Keratinocyte (primary cell): ENCODE results near the gene C22orf39. TPM values are rescaled to one million over a fixed set of nuclear protein-coding genes. Genes with fewer than 3 reads are reported as not detected.

Source experiments
- DNase-seq: peaks from one replicate; pipeline ENCODE4 v3.0.0-alpha.2; 2011; ENCODE audit warnings: low read depth, missing footprints, low spot score
- FAIRE-seq: peaks from 2 replicates; lab custom pipeline; 2011; peaks lifted over from hg19 to GRCh38; lab: Jason Lieb, UNC
- H2AFZ ChIP-seq: 2 replicates; pipeline ENCODE4 v1.6.0; 2012; ENCODE audit warnings: low read length, control low read depth, inconsistent platforms; ENCODE audit not compliant: control insufficient read depth
- H3K27ac ChIP-seq: 2 replicates; pipeline ENCODE4 v1.5.1; 2011; ENCODE audit warnings: low read length; ENCODE audit not compliant: control insufficient read depth, insufficient read depth
- H3K27me3 ChIP-seq: 3 replicates; pipeline ENCODE4 v1.6.0; 2011; ENCODE audit warnings: low read length; ENCODE audit not compliant: control insufficient read depth, insufficient read depth; ENCODE audit errors: extremely low read depth
- H3K36me3 ChIP-seq, 2 experiments: 2 replicates in 1 of 2; 3 replicates in 1 of 2; pipeline ENCODE4 v1.5.1; 2011; ENCODE audit warnings: low read length in 2 of 2, mild to moderate bottlenecking in 1 of 2; ENCODE audit not compliant: control insufficient read depth in 2 of 2, insufficient read depth in 2 of 2; ENCODE audit errors: extremely low read depth in 1 of 2
- H3K4me1 ChIP-seq: 3 replicates; pipeline ENCODE4 v1.5.1; 2011; ENCODE audit warnings: low read length; ENCODE audit not compliant: control insufficient read depth, insufficient read depth; ENCODE audit errors: extremely low read depth
- H3K4me2 ChIP-seq: 3 replicates; pipeline ENCODE4 v1.6.0; 2011; ENCODE audit warnings: low read depth, low read length; ENCODE audit not compliant: control insufficient read depth, insufficient read depth; ENCODE audit errors: extremely low read depth
- H3K4me3 ChIP-seq, 3 experiments: fragments of 200-600 bp in 1 of 3; sonication (generic) in 1 of 3; 2 replicates in 2 of 3; 3 replicates in 1 of 3; pipeline ENCODE4 v1.5.1; 2011 to 2016; ENCODE audit warnings: low read length in 3 of 3, mild to moderate bottlenecking in 3 of 3, control low read depth in 2 of 3, inconsistent platforms in 1 of 3, low read depth in 1 of 3, mixed read lengths in 1 of 3, mixed run types in 1 of 3, moderate library complexity in 1 of 3; ENCODE audit not compliant: control insufficient read depth in 2 of 3, insufficient read depth in 2 of 3; ENCODE audit errors: extremely low read depth in 1 of 3
- H3K79me2 ChIP-seq: 2 replicates; pipeline ENCODE4 v1.6.0; 2012; ENCODE audit warnings: low read length; ENCODE audit not compliant: control insufficient read depth, insufficient read depth
- H3K9ac ChIP-seq: 3 replicates; pipeline ENCODE4 v1.6.0; 2011; ENCODE audit warnings: low read length; ENCODE audit not compliant: control insufficient read depth, insufficient read depth; ENCODE audit errors: extremely low read depth
- H3K9me1 ChIP-seq: 3 replicates; pipeline ENCODE4 v1.6.0; 2011; ENCODE audit warnings: low read length; ENCODE audit not compliant: control insufficient read depth, insufficient read depth; ENCODE audit errors: extremely low read depth
- H3K9me3 ChIP-seq: 2 replicates; pipeline ENCODE4 v1.5.1; 2012; ENCODE audit warnings: low read depth, low read length; ENCODE audit not compliant: control insufficient read depth
- H4K20me1 ChIP-seq: 3 replicates; pipeline ENCODE4 v1.6.0; 2011; ENCODE audit warnings: low read length; ENCODE audit not compliant: control insufficient read depth, insufficient read depth; ENCODE audit errors: extremely low read depth
- CTCF ChIP-seq, 3 experiments: IDR thresholded peaks in 1 of 3; conservative IDR thresholded peaks in 1 of 3; optimal IDR thresholded peaks in 1 of 3; 2 replicates in 2 of 3; 3 replicates in 1 of 3; pipeline versions ENCODE3 to v1.5.1; 2011; ENCODE audit warnings: low read length in 3 of 3, mild to moderate bottlenecking in 3 of 3, moderate library complexity in 2 of 3, control low read depth in 1 of 3, inconsistent platforms in 1 of 3; ENCODE audit not compliant: insufficient read depth in 2 of 3; ENCODE audit errors: extremely low read depth in 1 of 3
- EZH2 ChIP-seq: IDR thresholded peaks from one replicate; pipeline ENCODE4 v1.6.1; 2012; ENCODE audit warnings: inconsistent platforms, mild to moderate bottlenecking, low read length, moderate library complexity
- dilution Hi-C: fragments of 300-500 bp; cut with MboI; formaldehyde crosslinking; loops from one replicate; pipeline ENCODE4 v1.7.0; 2020; ENCODE audit warnings: low sequenced_read_pairs; ENCODE audit not compliant: extremely low pct_ligation_motif_present
- polyA plus RNA-seq, 5 experiments: library from polyadenylated mRNA; depleted of rRNA in 3 of 5; stranded (reverse) in 3 of 5; stranded (forward) in 1 of 5; unstranded in 1 of 5; fragments of >200 nt; gene quantifications; 1 replicate in 1 of 5; 2 replicates in 3 of 5; 3 replicates in 1 of 5; pipeline versions ENCODE4 v1.2.1 to v1.2.3, GENCODE V29; 2011 to 2012; ENCODE audit warnings: missing spikeins in 2 of 5, low read depth in 1 of 5, low replicate concordance in 1 of 5

The C22orf39 gene
- polyA plus RNA-seq, 1 donor (not counting 4 experiments of a cell fraction or from before 2014, with no cell fraction given) = 13.8 TPM

- H3K4me2 ChIP-seq = peak overlapping the region; percentile 95
- peaks cover 30% of the 10 kb centered on the region for H3K4me1 ChIP-seq
- H2AFZ ChIP-seq = peak overlapping the region; percentile 21
- TF ChIP-seq CTCF (optimal IDR thresholded peaks at IDR 0.05 in 1 of 3, IDR thresholded peaks at IDR 0.05 in 1 of 3, conservative IDR thresholded peaks at IDR 0.05 in 1 of 3; ENCODE audit: extremely low read depth in 1 of 3, insufficient read depth in 2 of 3, low read length in 3 of 3) (no peak), EZH2 (no peak)
- no peaks in the 10 kb centered on the region for H3K9me1 ChIP-seq
- FAIRE-seq (no peak), DNase-seq (no peak)
- H3K79me2 ChIP-seq = peaks cover 39% of the 10 kb centered on the region
- no peaks in the 10 kb centered on the region for H3K9me3 ChIP-seq
- H3K36me3 ChIP-seq = peaks cover 1 to 13% of the 10 kb centered on the region in 2 experiments
- peaks cover 3% of the 10 kb centered on the region for H4K20me1 ChIP-seq
- peak overlapping the region in 2 of 3 experiments; percentile 0 to 98 for H3K4me3 ChIP-seq
- H3K27ac ChIP-seq = peak overlapping the region; percentile 10
- no peaks in the 10 kb centered on the region for H3K27me3 ChIP-seq
- dilution Hi-C loops = no loop called here
- H3K9ac ChIP-seq = peak overlapping the region; percentile 100
Observed at GRCh38 chr22:19480789-19481188, 33.3 kb upstream of the C22orf39 start.

- peaks cover 3% of the 10 kb centered on the region for H4K20me1 ChIP-seq
- peak overlapping the region; percentile 100 for H3K27ac ChIP-seq
- H3K9me3 ChIP-seq = no peaks in the 10 kb centered on the region
- H3K4me1 ChIP-seq = peaks cover 36% of the 10 kb centered on the region
- dilution Hi-C loops = no loop called here
- no peak for DNase-seq
- H3K27me3 ChIP-seq = no peaks in the 10 kb centered on the region
- peak overlapping the region; percentile 92 for H2AFZ ChIP-seq
- peaks cover 2 to 16% of the 10 kb centered on the region in 2 experiments for H3K36me3 ChIP-seq
- peaks cover 2% of the 10 kb centered on the region for H3K9me1 ChIP-seq
- H3K4me2 ChIP-seq = peak overlapping the region; percentile 95
- H3K4me3 ChIP-seq = peak overlapping the region; percentile 58 to 98 (median 96)
- H3K9ac ChIP-seq = peak overlapping the region; percentile 100
- FAIRE-seq = no peak
- H3K79me2 ChIP-seq = peaks cover 45% of the 10 kb centered on the region
- no peak for TF ChIP-seq CTCF (optimal IDR thresholded peaks at IDR 0.05 in 1 of 3, IDR thresholded peaks at IDR 0.05 in 1 of 3, conservative IDR thresholded peaks at IDR 0.05 in 1 of 3; ENCODE audit: extremely low read depth in 1 of 3, insufficient read depth in 2 of 3, low read length in 3 of 3)
- no peak for TF ChIP-seq EZH2
Observed at GRCh38 chr22:19480173-19480568, 32.7 kb upstream of the C22orf39 start.
